Type B pancreatic cell (in vitro differentiated cells): Measurements from ENCODE around the gene GPN1. TPM values are rescaled to one million over a fixed set of nuclear protein-coding genes. Genes with fewer than 3 reads are reported as not detected.

Experiments
- DNase-seq: peaks from one replicate; pipeline ENCODE4 v3.0.0; 2021; ENCODE audit warnings: mixed read lengths; ENCODE audit not compliant: unreplicated experiment; ENCODE audit errors: extremely low spot score
- H3K27ac Mint-ChIP-seq: 2 replicates; pipeline ENCODE4 v1.8.0; 2021; ENCODE audit warnings: mild to moderate bottlenecking, mixed read lengths
- H3K27me3 Mint-ChIP-seq: 2 replicates; pipeline ENCODE4 v1.8.0; 2021; ENCODE audit warnings: mixed read lengths
- H3K36me3 Mint-ChIP-seq: 2 replicates; pipeline ENCODE4 v1.8.0; 2021; ENCODE audit warnings: mixed read lengths
- H3K4me1 Mint-ChIP-seq: one replicate; pipeline ENCODE4 v1.8.0; 2021; ENCODE audit warnings: mixed read lengths; ENCODE audit not compliant: unreplicated experiment
- H3K4me3 Mint-ChIP-seq: 2 replicates; pipeline ENCODE4 v1.8.0; 2021; ENCODE audit warnings: mild to moderate bottlenecking, mixed read lengths
- H3K9me3 Mint-ChIP-seq: 2 replicates; pipeline ENCODE4 v1.8.0; 2021; ENCODE audit warnings: mixed read lengths
- CTCF ChIP-seq: fragments of 200-600 bp; sonication (generic); conservative IDR thresholded peaks from 2 replicates; pipeline ENCODE4 v1.5.0; 2021; ENCODE audit warnings: antibody characterized with exemption, mild to moderate bottlenecking
- total RNA-seq: library from RNA; stranded (reverse); gene quantifications from 2 replicates; pipeline ENCODE4 v1.2.1, GENCODE V29; 2021; ENCODE audit warnings: low replicate concordance

GPN1 gene
- total RNA-seq, 1 donor from 2014 or later, result 39.0 TPM

- DNase-seq, result no peak
- Mint-ChIP-seq H3K36me3 (peaks cover 13% of the 10 kb centered on the region), H3K27me3 (no peaks in the 10 kb centered on the region), H3K27ac (no peak overlapping the region), H3K9me3 (no peaks in the 10 kb centered on the region), H3K4me1 (no peaks in the 10 kb centered on the region), H3K4me3 (no peak overlapping the region)
- TF ChIP-seq CTCF, result no peak
Measured at GRCh38 chr2:27697660-27698059, 68.8 kb downstream of the GPN1 start.

Other genes with a start within 250 kb of the GPN1 start
- gene ZNF513, start 248.3 kb upstream of the GPN1 start, total RNA-seq, result 25.3 and 25.9 TPM in 2 replicates
- 80.4 and 95.3 TPM in 2 replicates for gene PPM1G, start 219.5 kb upstream of the GPN1 start, total RNA-seq
- gene NRBP1, start 200.4 kb upstream of the GPN1 start, total RNA-seq, result 96.7 and 105 TPM in 2 replicates
- 12.4 and 23.9 TPM in 2 replicates for gene KRTCAP3, start 186.7 kb upstream of the GPN1 start, total RNA-seq
- 17.5 and 54.1 TPM in 2 replicates for gene IFT172, start 139.3 kb upstream of the GPN1 start, total RNA-seq
- gene FNDC4, start 133.8 kb upstream of the GPN1 start, total RNA-seq, result 3.9 and 11.7 TPM in 2 replicates
- 0.65 and 2.2 TPM in 2 replicates for gene GCKR, start 132.2 kb upstream of the GPN1 start, total RNA-seq
- gene ZNF512, start 46.0 kb upstream of the GPN1 start, total RNA-seq, result 35.2 and 64.7 TPM in 2 replicates
- gene CCDC121, start within 50 bp of the GPN1 start, total RNA-seq, result 5.5 and 5.6 TPM in 2 replicates
- gene SUPT7L, start 34.6 kb downstream of the GPN1 start, total RNA-seq, result 31.4 and 39.8 TPM in 2 replicates
- 17.7 and 20.7 TPM in 2 replicates for gene SLC4A1AP, start 34.8 kb downstream of the GPN1 start, total RNA-seq
- gene MRPL33, start 142.7 kb downstream of the GPN1 start, total RNA-seq, result 54.6 and 63.4 TPM in 2 replicates